Measurements from ENCODE around the gene HES7.

DNA sequence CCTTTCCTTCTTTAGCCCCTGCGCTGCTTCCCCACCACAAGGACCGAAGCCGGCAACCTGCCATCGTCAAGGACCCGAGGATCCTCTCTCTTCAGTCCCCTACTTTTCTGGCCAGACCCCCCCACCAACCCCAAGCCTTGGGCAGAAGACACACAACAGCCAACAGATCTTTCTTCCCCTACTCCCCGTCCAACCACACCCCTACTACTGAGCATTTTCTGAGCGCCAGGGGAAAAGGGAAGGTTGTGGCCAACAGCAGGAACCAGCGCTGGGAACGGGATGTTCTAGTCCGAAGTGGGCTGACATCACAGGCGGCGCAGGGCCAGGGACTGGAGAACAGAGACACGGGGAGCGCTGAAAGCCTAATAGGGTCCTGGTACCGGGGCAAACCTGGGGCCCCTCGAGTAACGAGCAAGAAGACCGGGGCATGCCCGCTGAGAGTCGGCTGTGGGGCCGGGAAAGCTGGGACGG lies 27.8 kb upstream of the HES7 start:
- TF ChIP-seq CTCF (IDR thresholded peaks at IDR 0.05) (no peak), POLR2A (IDR thresholded peaks at IDR 0.05) (no peak)

Data from lower leg skin (tissue), 3 donors.